Central memory CD8-positive, alpha-beta T cell (primary cell): ENCODE data around the gene CLSTN2.

Experiments
- ATAC-seq: fragments of 150-1000 bp; cut with Tn5 transposase; replicated peaks from 2 replicates; pipeline ENCODE4 v1.10.0; 2022; ENCODE audit warnings: mild to moderate bottlenecking, moderate FRiP score, moderate number of reproducible peaks; ENCODE audit not compliant: poor library complexity, severe bottlenecking; ENCODE audit errors: extremely low read depth
- DNase-seq, 2 donors: peaks; one replicate each; pipeline ENCODE4 v3.0.0; 2021; ENCODE audit warnings: low spot score in 2 of 2
- H3K27ac Mint-ChIP-seq: one replicate; pipeline ENCODE4 v1.8.0; 2022; ENCODE audit warnings: low read depth, mild to moderate bottlenecking, moderate library complexity, mixed read lengths
- H3K27me3 Mint-ChIP-seq: one replicate; pipeline ENCODE4 v1.8.0; 2022; ENCODE audit warnings: mixed read lengths
- H3K36me3 Mint-ChIP-seq: one replicate; pipeline ENCODE4 v1.8.0; 2022; ENCODE audit warnings: mild to moderate bottlenecking, moderate library complexity, mixed read lengths; ENCODE audit not compliant: insufficient read depth
- H3K4me1 Mint-ChIP-seq: one replicate; pipeline ENCODE4 v1.8.0; 2022; ENCODE audit warnings: mixed read lengths
- H3K4me3 Mint-ChIP-seq: one replicate; pipeline ENCODE4 v1.8.0; 2022; ENCODE audit warnings: mild to moderate bottlenecking, moderate library complexity, mixed read lengths
- H3K9me3 Mint-ChIP-seq: one replicate; pipeline ENCODE4 v1.8.0; 2022; ENCODE audit warnings: mixed read lengths

CLSTN2 gene

DNA sequence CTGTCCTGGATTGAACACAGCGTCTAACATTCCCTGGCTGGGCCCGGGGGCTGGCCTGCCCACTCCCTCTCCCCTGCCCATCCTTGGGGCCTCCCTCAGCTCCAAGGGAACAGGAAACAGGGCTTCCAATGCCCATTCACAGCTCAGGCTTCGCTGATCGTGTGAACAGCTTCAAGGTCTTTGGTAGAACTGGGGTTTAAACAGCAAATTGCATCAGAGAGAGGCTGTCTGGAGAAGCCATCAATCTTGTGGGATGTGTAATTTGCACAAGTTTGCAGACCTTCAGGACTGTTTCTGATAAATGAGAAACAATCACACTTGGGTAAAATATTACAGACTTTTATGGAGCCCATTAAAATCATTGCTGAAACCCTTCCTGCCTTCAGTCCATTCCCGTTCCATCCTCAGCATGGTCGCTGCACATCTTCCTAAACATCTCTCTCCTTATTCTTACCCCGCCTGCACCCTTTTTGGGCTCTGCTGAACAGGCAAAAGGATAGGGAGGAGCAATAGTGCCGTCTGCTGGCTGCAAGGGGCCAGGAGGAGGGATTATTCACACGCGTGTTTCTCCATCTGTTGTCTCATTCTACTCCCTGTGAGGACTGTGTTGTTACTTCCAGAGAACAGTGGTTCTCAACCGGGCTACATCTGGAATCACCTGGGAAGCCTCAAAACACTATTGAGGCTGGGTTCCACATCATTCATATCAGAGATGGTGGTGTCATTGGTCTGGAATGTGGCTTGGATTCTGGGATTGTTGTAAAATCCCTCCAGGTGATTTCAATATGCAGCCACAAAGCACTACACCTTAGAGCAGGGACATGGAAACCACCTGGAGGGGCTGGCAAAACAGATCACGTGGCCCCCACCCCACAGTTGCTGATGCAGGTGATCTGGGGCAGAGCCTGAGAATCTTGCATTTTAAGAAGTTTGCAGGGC lies 116.3 kb downstream of the CLSTN2 start:
- H3K27ac Mint-ChIP-seq = no peak overlapping the region
- no peak for DNase-seq
- peaks cover 33% of the 10 kb centered on the region for H3K27me3 Mint-ChIP-seq
- no peaks in the 10 kb centered on the region for H3K36me3 Mint-ChIP-seq
- H3K4me1 Mint-ChIP-seq = no peaks in the 10 kb centered on the region
- ATAC-seq = no peak
- H3K4me3 Mint-ChIP-seq = no peak overlapping the region
- peaks cover 5% of the 10 kb centered on the region for H3K9me3 Mint-ChIP-seq

DNA sequence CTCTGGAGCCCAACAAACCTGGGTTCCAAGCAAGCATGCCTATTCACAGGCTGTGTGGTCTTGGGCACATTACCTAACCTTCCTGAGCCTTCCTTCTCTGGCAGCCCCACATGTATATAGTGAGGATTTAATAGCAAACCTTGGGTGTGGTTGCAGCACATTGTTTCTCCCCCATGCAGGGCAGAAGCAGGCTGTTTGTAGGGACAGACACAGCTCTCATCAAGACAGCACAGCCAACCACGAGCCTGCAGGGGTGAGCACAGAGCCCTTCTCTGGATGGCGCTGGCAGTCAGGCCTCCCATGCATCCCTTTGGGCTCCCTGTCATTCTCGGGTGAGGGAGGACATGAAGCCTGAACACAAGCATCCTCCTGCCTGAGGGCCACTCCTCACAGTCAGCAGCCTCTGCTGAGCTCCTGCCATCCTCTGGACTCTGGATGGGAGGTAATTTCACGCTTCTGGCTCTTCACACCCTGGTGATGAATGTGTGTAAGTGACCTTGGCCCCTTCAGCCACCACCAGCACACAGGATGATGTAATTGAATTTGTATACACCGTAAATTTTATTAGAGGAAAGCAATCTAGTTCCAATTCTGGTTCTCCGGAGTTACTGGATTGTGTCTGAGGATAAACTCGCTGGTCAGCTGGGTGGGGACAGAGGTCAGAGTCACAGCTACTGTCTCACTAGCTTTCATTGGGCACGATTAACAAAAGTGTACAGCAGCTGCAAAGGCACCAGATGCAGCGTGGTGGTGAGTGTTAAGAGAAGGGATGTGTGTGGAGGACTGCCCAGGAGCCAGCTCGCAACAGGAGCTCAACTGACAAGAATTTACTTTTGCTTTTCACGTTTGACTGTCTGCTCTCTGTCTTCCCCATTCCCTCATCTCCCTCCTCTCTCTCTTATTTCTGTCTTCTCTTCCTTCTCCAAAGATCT lies 118.1 kb downstream of the CLSTN2 start:
- Mint-ChIP-seq H3K9me3 (peaks cover 5% of the 10 kb centered on the region), H3K4me3 (no peak overlapping the region), H3K27ac (no peak overlapping the region), H3K4me1 (no peaks in the 10 kb centered on the region), H3K36me3 (no peaks in the 10 kb centered on the region), H3K27me3 (peaks cover 33% of the 10 kb centered on the region)
- no peak for DNase-seq
- no peak for ATAC-seq

- H3K4me3 Mint-ChIP-seq = no peak overlapping the region
- H3K27me3 Mint-ChIP-seq = peaks cover 33% of the 10 kb centered on the region
- no peaks in the 10 kb centered on the region for H3K36me3 Mint-ChIP-seq
- no peak overlapping the region for H3K27ac Mint-ChIP-seq
- ATAC-seq (no peak), DNase-seq (no peak)
- no peaks in the 10 kb centered on the region for H3K4me1 Mint-ChIP-seq
- peaks cover 5% of the 10 kb centered on the region for H3K9me3 Mint-ChIP-seq
These were observed 118.8 kb downstream of the CLSTN2 start for GRCh38 chr3:140053794-140054193.

GRCh38 chr3:140055092-140055791 lies 120.3 kb downstream of the CLSTN2 start:
- Mint-ChIP-seq H3K27ac (no peak overlapping the region), H3K4me3 (no peak overlapping the region), H3K36me3 (no peaks in the 10 kb centered on the region), H3K9me3 (peaks cover 5% of the 10 kb centered on the region), H3K27me3 (peaks cover 27% of the 10 kb centered on the region), H3K4me1 (no peaks in the 10 kb centered on the region)
- ATAC-seq (no peak), DNase-seq (no peak)

DNA sequence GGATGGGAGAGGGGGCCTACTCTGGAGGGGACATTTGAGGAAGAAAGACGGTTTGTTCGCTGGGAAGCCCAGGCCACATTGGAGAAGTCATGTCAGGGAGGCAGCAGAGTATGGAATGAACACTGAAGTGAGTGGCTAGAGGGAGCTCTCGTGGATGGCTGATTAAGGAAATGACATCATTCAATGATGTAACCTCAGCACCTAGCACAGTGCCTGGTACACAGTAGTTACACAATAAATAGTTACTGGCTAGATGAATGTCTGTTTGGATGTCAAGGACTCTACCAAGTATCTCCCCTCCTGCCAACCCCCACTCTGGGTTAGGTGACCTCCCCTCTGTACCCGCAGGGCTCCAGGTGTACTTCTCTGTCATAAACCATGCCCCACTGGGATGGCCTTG lies 121.1 kb downstream of the CLSTN2 start:
- no peaks in the 10 kb centered on the region for H3K36me3 Mint-ChIP-seq
- H3K4me3 Mint-ChIP-seq = no peak overlapping the region
- H3K27me3 Mint-ChIP-seq = peaks cover 21% of the 10 kb centered on the region
- no peak overlapping the region for H3K27ac Mint-ChIP-seq
- no peak for DNase-seq
- peaks cover 5% of the 10 kb centered on the region for H3K9me3 Mint-ChIP-seq
- no peak for ATAC-seq
- no peaks in the 10 kb centered on the region for H3K4me1 Mint-ChIP-seq

GRCh38 chr3:140061211-140061610 lies 126.2 kb downstream of the CLSTN2 start:
- H3K27me3 Mint-ChIP-seq = no peaks in the 10 kb centered on the region
- H3K4me1 Mint-ChIP-seq = no peaks in the 10 kb centered on the region
- H3K9me3 Mint-ChIP-seq = no peaks in the 10 kb centered on the region
- H3K36me3 Mint-ChIP-seq = no peaks in the 10 kb centered on the region
- ATAC-seq (no peak), DNase-seq (no peak)
- no peak overlapping the region for H3K27ac Mint-ChIP-seq
- H3K4me3 Mint-ChIP-seq = no peak overlapping the region

- Mint-ChIP-seq H3K27ac (no peak overlapping the region), H3K4me1 (no peaks in the 10 kb centered on the region), H3K4me3 (no peak overlapping the region), H3K27me3 (no peaks in the 10 kb centered on the region), H3K36me3 (no peaks in the 10 kb centered on the region), H3K9me3 (no peaks in the 10 kb centered on the region)
- ATAC-seq (no peak), DNase-seq (no peak)
These were observed 127.5 kb downstream of the CLSTN2 start for GRCh38 chr3:140062461-140062860.

DNA sequence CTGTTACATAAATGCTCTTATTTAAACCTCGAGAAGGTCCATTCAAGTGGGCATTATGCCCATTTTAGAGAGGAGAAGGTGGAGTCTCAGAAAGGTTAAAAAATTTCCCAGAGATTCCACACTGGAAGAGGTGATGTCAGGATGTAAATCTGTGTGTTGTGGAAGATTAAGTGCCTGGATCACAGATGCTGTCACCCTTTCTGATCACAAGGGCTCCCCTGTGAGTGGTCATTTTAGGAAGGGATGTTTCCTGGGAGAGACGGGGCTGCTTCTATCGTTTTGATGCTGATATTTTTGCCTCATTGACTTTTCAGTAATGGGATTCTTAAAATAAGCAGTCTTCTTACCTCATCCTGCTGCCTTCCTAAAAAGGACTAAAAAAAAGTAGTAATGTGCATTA lies 132.5 kb downstream of the CLSTN2 start:
- DNase-seq = no peak
- H3K4me3 Mint-ChIP-seq = no peak overlapping the region
- no peaks in the 10 kb centered on the region for H3K27me3 Mint-ChIP-seq
- H3K36me3 Mint-ChIP-seq = no peaks in the 10 kb centered on the region
- no peaks in the 10 kb centered on the region for H3K4me1 Mint-ChIP-seq
- no peak for ATAC-seq
- no peak overlapping the region for H3K27ac Mint-ChIP-seq
- H3K9me3 Mint-ChIP-seq = no peaks in the 10 kb centered on the region

DNA sequence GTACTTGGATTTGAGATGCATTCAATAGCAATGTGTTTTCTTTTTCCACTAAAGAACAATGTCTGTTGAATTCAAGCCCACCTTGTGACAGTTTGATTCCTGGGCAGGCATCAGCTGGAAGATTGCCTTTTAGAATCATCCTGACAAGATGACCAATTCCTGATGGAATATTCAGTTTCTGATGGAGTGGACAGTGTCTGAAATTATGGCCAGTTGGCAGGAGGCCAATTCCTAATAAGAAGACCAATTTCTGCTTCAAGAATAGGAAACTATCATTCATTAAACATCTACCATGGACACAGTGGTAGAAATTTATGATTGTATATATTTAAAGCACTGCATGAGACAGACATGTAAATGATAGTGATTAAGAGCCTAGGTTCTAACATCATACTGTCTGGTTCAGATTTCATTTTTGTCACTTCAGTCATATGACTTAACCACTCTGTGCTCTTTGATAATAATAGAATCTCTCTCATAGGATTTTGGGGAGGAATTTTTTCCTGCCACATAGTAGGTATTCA lies 133.6 kb downstream of the CLSTN2 start:
- no peak for DNase-seq
- Mint-ChIP-seq H3K4me3 (no peak overlapping the region), H3K4me1 (no peaks in the 10 kb centered on the region), H3K36me3 (no peaks in the 10 kb centered on the region), H3K9me3 (no peaks in the 10 kb centered on the region), H3K27ac (no peak overlapping the region), H3K27me3 (no peaks in the 10 kb centered on the region)
- no peak for ATAC-seq

DNA sequence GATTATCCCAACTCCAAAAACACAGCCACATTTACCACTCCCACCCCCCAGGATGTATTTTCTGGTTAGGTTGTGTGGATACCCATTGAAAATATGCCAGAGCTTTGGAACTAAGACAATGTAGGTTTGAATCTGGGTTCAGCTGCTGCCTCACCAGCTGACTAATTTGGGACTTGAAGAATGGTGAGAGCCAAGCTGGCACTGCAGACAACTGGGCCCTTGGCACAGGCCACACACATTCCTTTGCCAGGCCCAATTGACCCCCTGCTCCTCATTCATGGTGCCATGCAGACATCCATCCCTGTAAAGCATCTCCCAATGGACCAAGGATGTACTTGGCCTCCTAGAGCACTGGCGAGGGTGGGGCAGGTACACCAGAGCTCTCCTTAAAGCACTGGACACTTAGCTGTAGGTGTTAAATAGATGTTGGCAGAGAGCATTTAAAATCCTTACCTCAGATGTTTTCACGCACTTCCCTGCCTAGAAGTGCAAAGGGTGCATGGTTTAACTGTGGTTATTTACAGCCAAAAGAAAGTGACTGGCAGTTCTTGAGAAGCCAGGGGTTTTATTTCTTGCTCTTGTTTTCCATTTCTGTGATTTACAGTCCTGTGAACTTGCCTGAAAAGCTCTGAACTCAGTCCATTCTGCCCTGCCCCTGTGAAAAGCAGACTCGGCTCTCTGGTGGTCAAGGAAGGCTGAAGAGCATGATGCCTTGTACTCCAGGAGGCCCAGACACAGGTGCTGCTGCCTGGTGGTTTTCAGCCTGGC lies 138.5 kb downstream of the CLSTN2 start:
- peaks cover 21% of the 10 kb centered on the region for H3K27me3 Mint-ChIP-seq
- ATAC-seq = no peak
- no peak overlapping the region for H3K27ac Mint-ChIP-seq
- H3K36me3 Mint-ChIP-seq = no peaks in the 10 kb centered on the region
- no peaks in the 10 kb centered on the region for H3K4me1 Mint-ChIP-seq
- H3K4me3 Mint-ChIP-seq = no peak overlapping the region
- no peaks in the 10 kb centered on the region for H3K9me3 Mint-ChIP-seq
- DNase-seq = no peak

GRCh38 chr3:140076552-140076951 lies 141.6 kb downstream of the CLSTN2 start:
- no peak for DNase-seq
- H3K4me3 Mint-ChIP-seq = no peak overlapping the region
- no peaks in the 10 kb centered on the region for H3K4me1 Mint-ChIP-seq
- ATAC-seq = no peak
- no peak overlapping the region for H3K27ac Mint-ChIP-seq
- H3K27me3 Mint-ChIP-seq = peaks cover 39% of the 10 kb centered on the region
- H3K36me3 Mint-ChIP-seq = no peaks in the 10 kb centered on the region
- H3K9me3 Mint-ChIP-seq = no peaks in the 10 kb centered on the region

- Mint-ChIP-seq H3K27ac (no peak overlapping the region), H3K4me1 (no peaks in the 10 kb centered on the region), H3K36me3 (no peaks in the 10 kb centered on the region), H3K27me3 (peaks cover 48% of the 10 kb centered on the region), H3K4me3 (no peak overlapping the region), H3K9me3 (no peaks in the 10 kb centered on the region)
- no peak for DNase-seq
- no peak for ATAC-seq
These were observed 142.4 kb downstream of the CLSTN2 start for GRCh38 chr3:140077406-140077805.
